Inflammatory macrophage treated with lipopolysaccharide for 1 hour (primary cell): Measurements from ENCODE around the gene PAN2.
"Not testable (repeated sequence)": the region's sequence is repeated elsewhere in the genome, so short reads cannot be mapped to it uniquely, and the experiment has no call there.

Experiments
- DNase-seq, 2 donors: peaks; one replicate each; pipeline ENCODE4 v3.0.0-alpha.2; 2020 to 2022

PAN2 gene

DNA sequence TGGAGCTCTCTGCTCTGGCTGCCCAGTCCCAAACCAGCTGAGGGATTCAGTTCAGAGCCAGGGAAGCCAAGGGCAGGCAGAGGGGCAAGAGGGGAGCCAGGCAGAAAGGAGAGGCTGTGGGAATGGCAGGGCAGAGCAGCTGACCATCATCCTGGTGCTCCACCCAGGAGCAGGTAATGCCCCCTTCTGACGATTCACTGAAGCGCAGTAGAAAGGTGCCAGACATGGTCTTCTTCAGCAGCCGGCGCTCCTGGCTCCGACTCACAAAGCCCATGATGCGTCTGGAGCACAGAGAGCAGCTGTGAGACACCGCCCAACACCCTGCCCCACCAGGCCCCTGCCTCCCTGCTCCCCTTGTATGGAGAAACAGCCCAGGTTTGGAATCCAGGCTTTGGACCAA lies 12.9 kb upstream of the PAN2 start:
- DNase-seq: no peak

DNA sequence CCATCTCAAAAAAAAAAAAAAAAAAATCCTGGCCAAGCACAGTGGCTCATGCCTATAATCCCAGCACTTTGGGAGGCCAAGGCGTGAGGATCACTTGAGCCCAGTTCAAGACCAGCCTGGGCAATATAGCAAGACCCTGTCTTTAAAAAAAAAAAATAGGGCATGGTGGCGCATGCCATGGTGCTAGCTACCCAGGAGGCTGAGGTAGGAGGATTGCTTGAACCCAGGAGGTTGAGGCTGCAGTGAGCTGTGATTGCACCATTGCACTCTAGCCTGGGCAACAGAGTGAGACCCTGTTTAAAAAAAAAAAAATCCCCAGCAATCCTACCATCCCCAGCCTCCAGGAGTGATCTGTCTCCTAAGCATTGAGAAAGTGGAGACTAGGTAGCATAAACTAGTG lies 8.5 kb upstream of the PAN2 start:
- DNase-seq: not testable (repeated sequence)

DNA sequence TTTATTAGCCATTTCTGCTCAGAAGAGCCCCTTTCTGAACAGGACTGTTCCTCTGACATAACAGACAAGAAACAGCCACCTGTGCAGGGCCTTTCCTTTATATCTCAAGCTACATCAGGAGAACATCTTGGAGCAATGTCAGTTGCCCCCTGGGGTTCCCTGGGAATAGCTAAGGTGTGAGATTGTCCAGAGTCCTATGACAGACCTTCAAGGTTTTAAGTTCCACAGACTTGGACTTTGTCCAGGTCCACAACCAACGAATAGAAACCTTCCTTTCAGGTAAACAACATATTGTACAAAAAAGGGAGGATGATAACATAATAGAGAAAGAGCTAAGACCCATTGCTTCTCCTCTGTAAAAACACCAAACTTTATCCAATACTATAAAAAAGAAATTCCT lies 7.8 kb upstream of the PAN2 start:
- no peak for DNase-seq

DNA sequence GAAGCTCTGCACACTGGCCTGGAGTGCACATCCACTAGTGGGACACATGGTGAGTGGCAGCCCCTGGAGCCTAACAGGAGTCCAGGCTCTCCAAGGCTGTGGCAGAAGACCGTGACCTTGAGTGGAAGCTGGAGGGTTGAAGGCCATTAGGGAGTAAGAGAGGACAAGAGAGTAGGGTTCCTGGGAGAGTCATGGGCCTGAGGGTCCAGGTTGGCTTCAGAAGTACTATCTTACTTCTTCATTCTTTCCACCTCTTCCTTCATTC lies 5.3 kb upstream of the PAN2 start:
- DNase-seq: no peak

DNA sequence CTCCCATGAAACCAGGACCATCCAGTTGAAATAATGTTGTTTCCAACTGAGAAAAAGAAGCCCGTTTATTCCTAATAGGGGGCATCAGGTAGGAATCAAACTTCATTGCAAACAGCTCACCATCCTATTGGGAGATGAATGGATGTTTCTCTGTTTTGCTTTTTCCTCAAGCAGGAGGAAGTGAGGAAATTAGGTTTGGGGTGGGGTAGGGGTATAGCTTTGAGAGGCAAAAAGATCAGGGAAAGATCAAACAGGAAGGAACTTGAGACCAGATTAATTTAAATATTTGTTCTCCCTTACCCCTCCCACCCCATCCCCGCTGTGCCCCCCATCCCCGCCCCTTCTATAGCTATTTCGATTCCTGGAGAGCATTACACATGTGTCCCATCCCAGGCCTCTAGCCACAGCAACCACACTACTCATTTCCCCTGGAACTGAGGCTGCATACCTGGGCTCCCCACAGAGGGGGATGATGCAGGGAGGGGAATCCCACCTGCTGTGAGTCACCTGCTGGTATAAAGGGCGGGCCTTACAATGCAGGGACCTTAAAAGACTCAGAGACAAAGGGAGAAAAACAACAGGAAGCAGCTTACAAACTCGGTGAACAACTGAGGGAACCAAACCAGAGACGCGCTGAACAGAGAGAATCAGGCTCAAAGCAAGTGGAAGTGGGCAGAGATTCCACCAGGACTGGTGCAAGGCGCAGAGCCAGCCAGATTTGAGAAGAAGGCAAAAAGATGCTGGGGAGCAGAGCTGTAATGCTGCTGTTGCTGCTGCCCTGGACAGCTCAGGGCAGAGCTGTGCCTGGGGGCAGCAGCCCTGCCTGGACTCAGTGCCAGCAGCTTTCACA lies 4.7 kb upstream of the PAN2 start, which contains the start of gene IL23A:
Gene IL23A (plus strand): TSS at position 577 of the 850 bp plus-strand sequence. CDS start 161 bp downstream, at position 738.
- DNase-seq: peak; percentile 55 to 83

DNA sequence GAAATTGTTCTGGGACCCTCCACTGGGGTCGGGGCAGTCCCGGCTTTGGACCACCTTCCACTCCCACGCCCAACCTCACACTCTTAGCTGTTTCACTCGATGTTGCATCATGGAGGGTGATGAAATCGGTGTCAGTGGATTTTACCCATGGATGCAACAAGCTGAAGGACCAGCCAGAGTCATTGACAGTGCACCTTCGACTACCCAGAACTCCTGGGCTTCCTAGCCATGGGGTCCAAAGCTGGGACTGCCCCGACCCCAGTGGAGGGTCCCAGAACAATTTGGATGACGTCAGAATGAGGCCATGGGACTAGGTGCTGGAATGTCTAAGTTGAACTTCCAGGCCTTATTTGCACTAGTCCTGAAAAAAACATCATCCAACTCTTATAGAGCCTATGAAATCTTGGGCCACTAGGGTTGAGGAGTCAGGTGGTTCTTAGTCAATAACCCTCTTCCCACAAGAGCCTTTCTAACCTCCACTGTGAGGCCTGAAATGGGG lies 4.0 kb upstream of the PAN2 start:
- DNase-seq: peak; percentile 98 to 99

DNA sequence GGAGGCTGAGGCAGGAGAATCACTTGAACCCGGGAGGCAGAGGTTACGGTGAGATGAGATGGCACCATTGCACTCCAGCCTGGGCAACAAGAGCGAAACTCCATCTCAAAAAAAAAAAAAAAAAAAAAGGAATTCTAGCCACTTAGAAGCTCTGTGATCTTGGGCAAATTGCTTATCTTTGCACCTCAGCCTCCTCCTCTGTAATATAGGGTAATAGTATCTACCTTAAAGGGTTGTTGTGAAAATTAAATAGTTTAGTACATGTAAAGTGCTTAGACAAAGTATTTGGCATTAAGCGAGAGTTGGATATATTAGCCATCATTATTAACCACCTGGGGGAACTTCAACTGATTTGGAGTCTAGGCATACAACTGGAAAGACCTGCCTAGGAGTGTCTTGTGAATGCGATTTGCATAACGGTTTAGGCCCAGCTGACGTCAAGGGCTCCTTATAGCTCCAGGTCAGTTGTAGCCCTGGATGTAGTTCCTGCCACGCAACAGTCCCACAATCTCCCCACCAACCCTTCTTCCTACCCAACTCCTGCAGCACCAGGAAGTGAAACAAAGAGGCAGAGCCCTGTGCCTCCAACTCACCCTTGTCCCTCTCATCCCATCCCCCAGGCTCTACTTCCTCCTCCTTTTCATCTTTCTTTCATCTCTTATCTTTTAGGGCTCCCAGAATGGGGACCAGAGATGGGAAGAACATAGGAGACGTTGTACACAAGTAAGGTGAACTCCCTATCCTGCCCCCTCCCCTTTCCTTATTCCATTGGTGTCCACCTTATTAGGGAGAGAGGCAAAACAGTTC lies 2.8 kb upstream of the PAN2 start:
- DNase-seq: peak; percentile 92 to 99

DNA sequence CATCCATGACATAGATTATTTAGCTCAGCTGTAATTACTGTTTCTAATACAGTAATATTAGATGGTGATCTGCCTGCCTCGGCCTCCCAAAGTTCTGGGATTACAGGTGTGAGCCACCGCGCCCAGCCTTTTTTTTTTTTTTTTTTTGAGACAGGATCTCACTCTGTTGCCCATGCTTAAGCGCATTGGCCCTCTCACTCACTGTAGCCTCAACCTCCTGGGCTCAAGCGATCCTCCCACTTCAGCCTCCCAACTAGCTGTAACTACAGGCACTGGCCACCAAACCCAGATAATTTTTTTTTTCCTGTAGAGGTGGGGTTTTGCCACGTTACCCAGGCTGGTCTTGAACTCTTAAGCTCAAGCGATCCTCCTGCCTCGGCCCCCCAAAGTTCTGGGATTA lies 1.7 kb upstream of the PAN2 start:
- DNase-seq: not testable (repeated sequence)

DNA sequence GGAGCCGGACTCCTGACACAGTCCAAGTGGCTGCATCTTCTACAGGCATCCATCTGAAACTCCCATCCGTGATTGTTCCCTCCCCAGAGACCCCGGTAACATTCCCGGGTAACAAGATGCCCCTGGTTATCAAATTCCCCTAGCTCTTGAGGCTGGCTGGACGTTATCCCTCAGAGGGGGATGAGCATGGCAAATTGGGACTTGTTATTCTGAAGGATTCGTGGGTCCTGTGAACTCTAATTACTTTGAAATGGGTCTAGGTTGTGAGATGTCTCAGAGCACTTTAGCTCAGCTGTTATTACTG lies 642 bp upstream of the PAN2 start:
- no peak for DNase-seq

DNA sequence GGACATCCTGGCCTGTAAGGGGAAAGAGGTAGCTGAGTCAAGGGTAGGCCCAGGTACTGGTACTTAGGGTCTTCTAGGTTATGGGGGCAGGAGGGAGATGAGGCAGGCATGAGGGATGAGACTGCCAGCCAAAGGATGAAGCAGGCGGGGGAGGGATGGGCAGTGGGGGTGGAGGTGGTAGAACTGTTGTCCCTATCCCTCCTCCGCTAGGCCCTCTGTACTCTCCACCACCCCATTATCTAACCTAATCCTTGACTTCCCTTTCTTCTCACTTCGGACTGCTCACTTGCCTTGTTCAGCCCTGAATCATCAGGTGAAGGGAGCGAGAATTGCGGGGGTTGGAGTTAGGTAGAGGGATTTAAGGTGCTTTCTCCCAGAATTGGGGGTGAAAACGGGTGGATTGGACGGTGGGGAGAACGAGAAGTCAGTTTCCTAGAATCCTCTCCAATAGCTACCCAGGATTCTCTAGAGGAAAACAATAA lies 562 bp downstream of the PAN2 start:
- no peak for DNase-seq

DNA sequence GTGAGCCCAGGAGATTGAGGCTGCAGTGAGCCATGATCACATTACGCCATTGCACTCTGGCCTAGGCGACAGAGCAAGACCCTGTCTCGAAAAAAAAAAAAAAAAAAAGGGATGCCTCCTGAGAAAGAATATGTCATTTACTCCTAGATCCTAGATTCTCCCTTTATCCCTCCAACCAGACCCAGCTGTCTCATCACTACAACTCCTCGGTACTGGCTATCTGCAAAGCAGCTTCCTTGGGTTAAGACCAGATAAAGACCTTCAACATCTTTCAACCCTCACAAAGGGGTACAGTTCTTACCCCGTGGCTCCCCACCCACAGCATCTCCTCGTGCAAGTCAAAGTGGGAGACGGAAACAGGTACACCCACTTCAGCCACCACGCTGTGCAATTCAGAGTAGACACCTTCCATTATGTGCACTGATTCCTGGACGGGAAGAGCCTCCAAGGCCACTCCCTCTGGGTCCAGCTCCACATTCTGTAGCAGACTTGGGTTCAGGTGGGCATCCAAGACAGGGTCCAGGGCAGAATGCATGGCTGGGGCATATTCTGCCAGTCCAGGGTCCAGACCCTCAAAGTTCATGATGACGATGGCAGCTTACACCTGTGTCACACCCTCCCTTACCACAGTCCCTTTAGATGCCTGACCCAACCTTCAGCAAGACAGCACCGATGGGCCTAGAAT lies 1.1 kb downstream of the PAN2 start:
- no peak for DNase-seq

DNA sequence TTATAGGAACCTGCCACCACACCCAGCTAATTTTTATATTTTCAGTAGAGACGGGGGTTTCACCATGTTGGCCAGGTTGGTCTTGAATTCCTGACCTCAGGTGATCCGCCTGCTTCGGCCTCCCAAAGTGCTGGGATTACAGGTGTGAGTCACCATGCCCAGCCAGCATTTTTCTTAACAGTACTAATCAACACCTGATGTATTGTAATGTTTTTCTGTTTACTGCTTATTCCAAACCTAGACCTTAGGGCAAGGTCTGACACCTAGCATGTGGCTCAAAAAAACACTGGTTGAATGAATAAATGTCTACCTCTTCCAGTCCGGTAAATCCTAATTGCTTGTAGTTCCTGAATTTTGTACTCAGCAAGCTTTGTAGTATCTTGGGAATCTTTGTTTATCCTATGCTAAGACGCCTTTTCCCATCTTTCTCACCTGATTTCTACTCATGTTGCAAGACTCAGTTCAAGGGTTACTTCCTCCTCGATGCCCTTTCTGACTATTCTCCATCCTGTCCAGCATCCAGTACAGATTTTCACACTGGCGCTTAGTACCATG lies 2.8 kb downstream of the PAN2 start:
- no peak for DNase-seq

DNA sequence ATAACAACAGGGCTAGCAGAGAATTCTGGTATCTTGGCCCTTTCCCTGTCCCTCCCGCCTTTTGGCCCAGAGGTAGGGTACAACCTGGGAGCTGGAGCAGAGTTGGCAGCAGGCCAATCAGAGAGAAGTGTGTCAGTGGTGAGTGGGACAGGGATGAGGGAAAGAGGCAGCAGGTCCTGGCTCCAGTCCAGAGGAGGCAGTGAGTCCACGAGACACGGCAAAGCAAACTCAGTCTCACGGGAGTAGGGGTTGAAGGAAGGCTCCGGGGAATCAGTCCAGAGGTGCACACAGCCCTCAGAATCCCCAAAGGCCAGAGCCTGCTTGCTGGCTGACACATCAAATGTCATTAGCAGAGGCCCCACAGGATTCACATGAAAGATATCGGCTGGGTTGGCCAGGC lies 7.3 kb downstream of the PAN2 start:
- no peak for DNase-seq

DNA sequence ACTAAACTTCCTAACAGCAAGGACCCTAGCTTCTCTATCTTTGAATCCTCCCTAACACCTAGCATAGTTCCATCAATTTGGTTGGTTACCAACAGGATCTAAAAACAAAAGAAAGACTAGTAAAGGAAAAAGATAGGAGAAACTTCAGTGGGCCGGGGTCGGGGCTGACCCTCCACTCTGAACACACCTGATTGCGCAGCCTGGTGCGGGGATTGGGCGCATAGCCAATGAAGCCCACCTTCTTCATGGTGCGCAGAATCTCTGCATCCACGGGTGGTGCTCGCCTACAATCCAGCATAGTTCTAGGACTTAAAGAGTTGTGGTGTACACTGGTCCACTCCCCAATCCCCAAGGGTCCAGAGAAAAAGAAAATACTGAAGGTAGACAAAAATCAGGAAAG lies 7.7 kb downstream of the PAN2 start:
- DNase-seq: no peak

DNA sequence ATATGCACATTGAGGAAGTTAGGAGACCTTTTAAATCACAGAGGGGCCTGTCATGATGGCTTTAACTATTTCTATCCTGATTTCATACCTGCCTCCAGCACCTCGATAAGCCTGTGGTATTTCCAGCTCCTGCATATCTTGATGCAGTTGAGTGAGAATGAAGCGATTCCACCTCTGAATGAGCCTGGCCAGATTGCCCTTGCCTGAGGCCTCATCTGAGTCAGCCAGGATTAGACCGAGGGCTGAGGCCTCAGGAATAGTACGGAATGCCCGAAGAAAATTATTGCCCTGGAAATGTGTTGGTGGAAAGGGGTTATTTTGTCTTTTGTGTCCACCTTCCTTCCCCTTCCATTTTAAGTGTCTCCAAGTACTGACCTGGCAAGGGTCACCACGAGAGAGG lies 9.6 kb downstream of the PAN2 start:
- no peak for DNase-seq

DNA sequence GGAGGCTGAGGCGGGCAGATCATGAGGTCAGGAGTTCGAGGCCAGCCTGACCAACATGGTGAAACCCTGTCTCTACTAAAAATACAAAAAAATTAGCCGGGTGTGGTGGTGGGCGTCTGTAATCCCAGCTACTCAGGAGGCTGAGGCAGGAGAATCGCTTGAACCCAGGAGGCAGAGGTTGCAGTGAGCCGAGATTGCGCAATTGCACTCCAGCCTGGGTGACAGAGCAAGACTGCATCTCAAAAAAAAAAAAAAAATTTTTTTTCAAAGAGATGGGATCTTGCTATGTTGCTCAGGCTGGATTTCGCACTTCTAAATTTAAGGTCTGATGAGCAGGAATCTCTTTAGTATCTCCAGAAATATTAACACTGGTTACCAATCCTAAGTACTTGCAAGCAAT lies 12.2 kb downstream of the PAN2 start:
- DNase-seq: not testable (repeated sequence)

DNA sequence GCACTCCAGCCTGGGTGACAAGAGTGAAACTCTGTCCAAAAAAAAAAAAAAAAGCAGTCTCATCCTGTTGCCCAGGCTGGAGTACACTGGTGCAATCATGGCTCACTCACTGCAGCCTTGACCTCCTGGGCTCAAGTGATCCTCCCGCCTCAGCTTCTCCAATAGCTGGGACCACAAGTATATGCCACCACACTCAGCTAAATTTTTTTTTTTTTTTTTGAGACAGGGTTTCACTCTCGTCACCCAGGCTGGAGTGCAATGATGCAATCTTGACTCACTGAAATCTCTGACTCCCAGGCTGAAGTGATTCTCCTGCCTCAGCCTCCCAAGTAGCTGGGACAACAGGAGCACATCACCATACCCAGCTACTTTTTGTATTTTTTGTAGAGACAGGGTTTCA lies 12.8 kb downstream of the PAN2 start:
- DNase-seq: peak; percentile 63 to 68

DNA sequence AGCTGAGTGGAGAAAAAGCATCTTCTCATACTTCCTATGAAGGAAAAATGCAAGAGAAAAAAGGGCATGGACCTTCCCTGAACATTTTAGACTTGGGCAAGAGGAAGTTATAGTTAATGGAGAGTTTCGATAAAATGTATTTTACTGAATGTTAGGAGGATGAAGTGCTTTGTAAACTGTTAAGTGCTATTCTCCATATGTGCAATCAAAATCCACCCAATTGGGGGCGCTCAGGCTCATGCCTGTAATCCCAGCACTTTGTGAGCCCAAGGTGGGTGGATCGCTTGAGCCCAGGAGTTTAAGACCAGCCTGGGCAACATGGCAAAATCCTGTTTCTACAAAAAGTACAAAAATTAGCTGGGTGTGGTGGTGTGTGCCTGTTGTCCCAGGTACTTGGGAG lies 16.1 kb downstream of the PAN2 start:
- DNase-seq: no peak

DNA sequence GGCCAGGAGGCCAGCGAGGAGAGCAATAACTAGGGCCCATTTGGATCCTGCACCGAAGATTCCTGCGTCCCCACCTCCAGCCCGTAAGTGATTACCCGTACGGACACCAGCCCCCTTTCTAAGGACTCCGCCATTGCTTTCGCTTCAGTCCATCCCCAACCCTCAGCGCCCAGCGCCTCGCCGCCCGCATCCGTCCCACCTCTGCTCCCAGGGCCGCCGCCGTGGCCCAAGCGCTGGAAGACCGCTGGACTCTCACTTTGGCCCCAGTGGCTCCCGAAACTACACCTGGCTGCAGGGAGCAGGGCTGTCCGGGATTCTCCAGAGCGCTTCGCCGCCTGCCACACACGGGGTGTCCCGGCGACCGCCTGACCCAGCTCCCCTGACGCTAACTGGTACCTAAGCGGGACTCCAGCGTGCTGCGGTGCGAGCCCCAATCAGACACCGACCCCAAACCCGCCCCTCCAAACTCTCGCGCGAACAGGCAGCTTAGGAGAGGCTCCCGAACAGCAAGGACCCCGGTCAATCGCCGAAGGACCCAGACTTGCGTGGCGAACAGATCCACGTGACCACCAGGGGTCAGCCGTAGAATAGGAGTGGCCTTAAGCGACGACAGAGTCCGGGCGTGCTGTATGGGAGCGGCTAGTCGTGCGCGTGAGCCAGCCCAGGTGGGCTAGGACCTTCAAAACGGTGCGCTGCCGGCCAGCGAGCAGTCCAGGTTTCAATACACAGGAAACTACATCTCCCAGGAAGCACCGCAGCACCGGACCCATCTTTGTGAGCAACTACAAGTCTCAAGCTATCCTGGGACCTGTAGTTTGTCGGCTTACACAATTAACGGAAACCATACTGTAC lies 18.0 kb downstream of the PAN2 start, which contains the start of gene CNPY2:
Gene CNPY2 (minus strand): TSS at position 367 of the 852 bp plus-strand sequence. CDS start 771 bp downstream, outside the sequence.
- DNase-seq: peak; percentile 92 to 94

DNA sequence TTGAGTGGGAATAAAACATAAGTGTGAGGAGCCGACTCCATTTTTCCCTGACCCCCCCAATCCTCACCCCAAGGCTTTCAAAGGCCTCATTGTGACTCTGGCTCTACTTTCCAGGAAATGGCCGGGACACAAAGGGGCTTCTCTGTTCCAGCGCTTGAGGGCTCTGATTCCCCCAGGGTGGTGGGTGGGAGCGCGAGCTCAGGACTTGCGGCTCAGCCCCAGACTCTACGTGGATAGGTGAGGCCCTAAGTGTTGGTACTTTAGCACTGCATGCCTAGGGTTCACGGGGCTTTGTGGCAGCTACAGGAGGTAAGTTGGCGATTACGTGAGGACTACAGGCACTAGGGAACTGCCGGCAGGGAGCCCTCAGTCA lies 18.6 kb downstream of the PAN2 start:
- DNase-seq: no peak

DNA sequence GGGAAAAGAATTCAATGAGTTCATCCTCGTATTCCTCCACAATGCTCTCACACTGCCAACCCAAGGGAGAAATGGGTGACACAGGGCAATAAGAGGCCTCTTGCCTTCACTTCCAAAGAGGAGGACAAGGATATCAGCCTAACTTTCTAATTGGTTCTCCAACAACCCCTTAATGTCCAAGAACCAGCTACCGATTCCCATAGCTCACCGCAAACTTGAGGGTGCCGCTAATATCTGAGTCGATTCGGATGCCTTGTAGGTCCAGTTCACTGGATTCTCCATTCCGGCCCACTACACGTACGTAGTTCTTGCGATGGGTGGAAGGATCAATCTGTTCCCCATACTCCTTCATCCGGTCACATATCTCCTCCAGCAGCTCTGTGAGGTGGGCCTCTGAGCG lies 22.8 kb downstream of the PAN2 start:
- no peak for DNase-seq

DNA sequence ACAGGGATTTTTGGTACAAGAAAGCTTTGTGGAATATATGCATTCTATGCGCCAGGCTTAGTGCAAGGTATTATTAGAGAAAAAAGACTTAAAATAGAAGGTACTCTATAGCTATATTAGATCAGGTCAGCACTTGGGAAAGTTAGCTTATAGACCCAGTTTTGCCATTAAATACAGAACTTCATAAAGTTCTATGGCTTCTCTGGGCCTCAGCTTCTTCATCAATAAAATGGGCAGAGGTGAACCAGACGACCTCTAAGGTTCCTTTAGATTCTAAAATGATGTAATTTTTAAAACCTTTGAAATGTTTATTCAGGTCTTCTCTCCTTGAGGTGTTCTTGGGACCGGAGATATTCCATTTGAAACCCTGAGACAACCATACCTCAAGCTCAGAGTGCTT lies 25.1 kb downstream of the PAN2 start:
- DNase-seq: no peak
